HepG2 (cell line): ENCODE results near the gene GJA9. TPM values are rescaled to one million over a fixed set of nuclear protein-coding genes. Genes with fewer than 3 reads are reported as not detected.

Experiments used
- AGO2 ChIP-seq: fragments of 200-400 bp; formaldehyde crosslinking; optimal IDR thresholded peaks from 2 replicates; pipeline ENCODE3; 2017; ENCODE audit warnings: mild to moderate bottlenecking, low read depth, low read length, moderate library complexity
- ATF6 ChIP-seq: sonication (generic); formaldehyde crosslinking; conservative IDR thresholded peaks from 2 replicates; pipeline ENCODE4 v1.4.0; 2020; ENCODE audit warnings: missing genetic modification reagents
- BRD4 ChIP-seq: sonication (generic); formaldehyde crosslinking; IDR thresholded peaks from 2 replicates; pipeline ENCODE4 v1.4.0; 2020; ENCODE audit warnings: missing genetic modification reagents
- FIP1L1 ChIP-seq: fragments of 200-400 bp; formaldehyde crosslinking; IDR thresholded peaks from 2 replicates; pipeline ENCODE4 v1.6.1; 2018; ENCODE audit warnings: low read depth, mild to moderate bottlenecking, low read length, moderate library complexity, borderline replicate concordance; ENCODE audit not compliant: insufficient read depth
- MED13 ChIP-seq: sonication (generic); formaldehyde crosslinking; IDR thresholded peaks from 2 replicates; pipeline ENCODE4 v1.5.0; 2020; ENCODE audit warnings: missing genetic modification reagents
- SNAPC2 ChIP-seq: sonication (generic); formaldehyde crosslinking; IDR thresholded peaks from 2 replicates; pipeline ENCODE4 v1.8.1; 2022; ENCODE audit warnings: mild to moderate bottlenecking, missing genetic modification reagents
- ZHX2 ChIP-seq, 2 experiments: sonication (generic) in 1 of 2; formaldehyde crosslinking in 1 of 2; IDR thresholded peaks; 2 replicates each; pipeline versions ENCODE4 v1.6.1 to v1.9.0; 2014 to 2022; ENCODE audit warnings: antibody characterized with exemption in 1 of 2, borderline replicate concordance in 1 of 2, inconsistent platforms in 1 of 2, low read depth in 1 of 2, missing genetic modification reagents in 1 of 2
- polyA plus RNA-seq, 8 experiments: library from polyadenylated mRNA; depleted of rRNA in 3 of 8; stranded (reverse) in 7 of 8; unstranded in 1 of 8; fragments of >200 nt; fragmentation: Illumina TruSeq in 4 of 8; extraction: Trizol in 4 of 8; gene quantifications; 2 replicates each; pipeline versions ENCODE4 v1.2.1 to v1.2.3, GENCODE V29; 2011 to 2016; ENCODE audit warnings: low read depth in 4 of 8, missing spikeins in 1 of 8, mixed read lengths in 1 of 8; ENCODE audit not compliant: insufficient read depth in 1 of 8
- total RNA-seq, 5 experiments: library from RNA; depleted of rRNA; stranded (reverse); fragments of >200 nt; fragmentation: Illumina TruSeq; extraction: Trizol; gene quantifications; 2 replicates each; pipeline ENCODE4 v1.2.3, GENCODE V29; 2016; ENCODE audit warnings: low read depth in 1 of 5
- TF ChIP-seq, protein P1 (sequence below): sonication (generic); formaldehyde crosslinking; IDR thresholded peaks from 2 replicates; pipeline ENCODE4 v1.5.1; 2020; ENCODE audit warnings: missing genetic modification reagents, mild to moderate bottlenecking, borderline replicate concordance
- TF ChIP-seq, protein P2 (sequence below): sonication (generic); formaldehyde crosslinking; IDR thresholded peaks from 2 replicates; pipeline ENCODE4 v1.4.0; 2020; ENCODE audit warnings: missing genetic modification reagents

GJA9 gene
- total and polyA plus RNA-seq, 2 of the 13 experiments (the other 11 are each of a cell fraction or from before 2014, with no cell fraction given) = 0.08 to 0.13 TPM

DNA sequence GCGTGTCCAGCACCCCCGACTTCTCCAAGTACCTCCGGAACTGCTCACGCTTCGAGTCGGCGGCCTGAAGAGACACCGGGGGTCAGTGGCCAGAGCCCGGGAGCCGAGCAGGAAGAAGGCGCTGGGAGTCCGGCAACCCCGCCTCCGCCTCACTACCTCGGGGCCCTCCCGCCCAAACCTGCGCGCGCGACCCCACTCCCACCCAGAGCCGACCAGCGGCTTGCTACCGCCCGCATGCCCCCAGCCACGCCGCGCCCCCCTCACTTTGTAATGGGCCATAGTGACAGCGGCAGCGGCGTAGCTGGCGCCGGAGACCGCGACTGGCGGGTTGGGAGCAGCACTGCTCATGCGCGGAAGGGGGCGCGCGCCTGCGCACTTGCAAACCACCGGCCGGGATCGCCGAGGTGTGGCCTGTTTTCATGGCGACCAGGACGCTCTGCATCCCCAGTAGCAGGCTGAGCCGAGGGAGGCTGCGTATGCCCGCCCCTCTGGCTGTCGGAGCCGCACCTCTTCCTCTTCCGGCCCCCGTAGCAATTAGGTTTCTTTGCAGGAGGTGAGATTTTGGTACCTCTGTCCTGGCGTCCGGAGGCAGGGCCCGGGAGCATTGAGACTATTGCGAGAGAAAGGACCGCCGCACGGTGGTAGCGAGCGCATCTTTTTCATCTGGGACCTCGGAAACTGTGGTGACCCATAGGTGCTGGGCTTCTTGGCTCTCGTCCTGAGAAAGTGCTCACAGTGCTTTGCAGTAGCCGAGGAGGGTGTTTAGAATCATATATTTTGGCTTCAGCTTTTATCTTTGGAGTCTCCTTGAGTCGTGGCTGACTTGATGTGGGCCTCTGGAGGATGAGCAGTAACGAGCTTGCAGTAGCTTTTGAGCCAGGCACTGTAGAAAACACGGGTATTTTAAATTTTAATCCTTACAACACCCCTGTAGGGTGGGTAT is 8.1 kb downstream of the GJA9 start, which contains the start of gene MYCBP (continued):
- no peak for TF ChIP-seq ZHX2 (IDR thresholded peaks at IDR 0.05; ENCODE audit: low read depth)
- TF ChIP-seq ZHX2 (CRISPR knock-in tag; IDR thresholded peaks at IDR 0.05; ENCODE audit: borderline replicate concordance) = peak; percentile 44; the same call in 1 of the 2 replicates
- TF ChIP-seq, protein P1, sequence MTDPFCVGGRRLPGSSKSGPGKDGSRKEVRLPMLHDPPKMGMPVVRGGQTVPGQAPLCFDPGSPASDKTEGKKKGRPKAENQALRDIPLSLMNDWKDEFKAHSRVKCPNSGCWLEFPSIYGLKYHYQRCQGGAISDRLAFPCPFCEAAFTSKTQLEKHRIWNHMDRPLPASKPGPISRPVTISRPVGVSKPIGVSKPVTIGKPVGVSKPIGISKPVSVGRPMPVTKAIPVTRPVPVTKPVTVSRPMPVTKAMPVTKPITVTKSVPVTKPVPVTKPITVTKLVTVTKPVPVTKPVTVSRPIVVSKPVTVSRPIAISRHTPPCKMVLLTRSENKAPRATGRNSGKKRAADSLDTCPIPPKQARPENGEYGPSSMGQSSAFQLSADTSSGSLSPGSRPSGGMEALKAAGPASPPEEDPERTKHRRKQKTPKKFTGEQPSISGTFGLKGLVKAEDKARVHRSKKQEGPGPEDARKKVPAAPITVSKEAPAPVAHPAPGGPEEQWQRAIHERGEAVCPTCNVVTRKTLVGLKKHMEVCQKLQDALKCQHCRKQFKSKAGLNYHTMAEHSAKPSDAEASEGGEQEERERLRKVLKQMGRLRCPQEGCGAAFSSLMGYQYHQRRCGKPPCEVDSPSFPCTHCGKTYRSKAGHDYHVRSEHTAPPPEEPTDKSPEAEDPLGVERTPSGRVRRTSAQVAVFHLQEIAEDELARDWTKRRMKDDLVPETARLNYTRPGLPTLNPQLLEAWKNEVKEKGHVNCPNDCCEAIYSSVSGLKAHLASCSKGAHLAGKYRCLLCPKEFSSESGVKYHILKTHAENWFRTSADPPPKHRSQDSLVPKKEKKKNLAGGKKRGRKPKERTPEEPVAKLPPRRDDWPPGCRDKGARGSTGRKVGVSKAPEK = no peak
- TF ChIP-seq MED13 (CRISPR knock-in tag) = no peak
- 0 out of 2 replicates have a peak, but pooled peaks have one; percentile 27 for TF ChIP-seq ATF6 (CRISPR knock-in tag)
- TF ChIP-seq SNAPC2 = no peak
- TF ChIP-seq FIP1L1 = 0 out of 2 replicates have a peak, but pooled peaks have one; percentile 51
- peak; percentile 96 for TF ChIP-seq AGO2
- TF ChIP-seq, protein P2, sequence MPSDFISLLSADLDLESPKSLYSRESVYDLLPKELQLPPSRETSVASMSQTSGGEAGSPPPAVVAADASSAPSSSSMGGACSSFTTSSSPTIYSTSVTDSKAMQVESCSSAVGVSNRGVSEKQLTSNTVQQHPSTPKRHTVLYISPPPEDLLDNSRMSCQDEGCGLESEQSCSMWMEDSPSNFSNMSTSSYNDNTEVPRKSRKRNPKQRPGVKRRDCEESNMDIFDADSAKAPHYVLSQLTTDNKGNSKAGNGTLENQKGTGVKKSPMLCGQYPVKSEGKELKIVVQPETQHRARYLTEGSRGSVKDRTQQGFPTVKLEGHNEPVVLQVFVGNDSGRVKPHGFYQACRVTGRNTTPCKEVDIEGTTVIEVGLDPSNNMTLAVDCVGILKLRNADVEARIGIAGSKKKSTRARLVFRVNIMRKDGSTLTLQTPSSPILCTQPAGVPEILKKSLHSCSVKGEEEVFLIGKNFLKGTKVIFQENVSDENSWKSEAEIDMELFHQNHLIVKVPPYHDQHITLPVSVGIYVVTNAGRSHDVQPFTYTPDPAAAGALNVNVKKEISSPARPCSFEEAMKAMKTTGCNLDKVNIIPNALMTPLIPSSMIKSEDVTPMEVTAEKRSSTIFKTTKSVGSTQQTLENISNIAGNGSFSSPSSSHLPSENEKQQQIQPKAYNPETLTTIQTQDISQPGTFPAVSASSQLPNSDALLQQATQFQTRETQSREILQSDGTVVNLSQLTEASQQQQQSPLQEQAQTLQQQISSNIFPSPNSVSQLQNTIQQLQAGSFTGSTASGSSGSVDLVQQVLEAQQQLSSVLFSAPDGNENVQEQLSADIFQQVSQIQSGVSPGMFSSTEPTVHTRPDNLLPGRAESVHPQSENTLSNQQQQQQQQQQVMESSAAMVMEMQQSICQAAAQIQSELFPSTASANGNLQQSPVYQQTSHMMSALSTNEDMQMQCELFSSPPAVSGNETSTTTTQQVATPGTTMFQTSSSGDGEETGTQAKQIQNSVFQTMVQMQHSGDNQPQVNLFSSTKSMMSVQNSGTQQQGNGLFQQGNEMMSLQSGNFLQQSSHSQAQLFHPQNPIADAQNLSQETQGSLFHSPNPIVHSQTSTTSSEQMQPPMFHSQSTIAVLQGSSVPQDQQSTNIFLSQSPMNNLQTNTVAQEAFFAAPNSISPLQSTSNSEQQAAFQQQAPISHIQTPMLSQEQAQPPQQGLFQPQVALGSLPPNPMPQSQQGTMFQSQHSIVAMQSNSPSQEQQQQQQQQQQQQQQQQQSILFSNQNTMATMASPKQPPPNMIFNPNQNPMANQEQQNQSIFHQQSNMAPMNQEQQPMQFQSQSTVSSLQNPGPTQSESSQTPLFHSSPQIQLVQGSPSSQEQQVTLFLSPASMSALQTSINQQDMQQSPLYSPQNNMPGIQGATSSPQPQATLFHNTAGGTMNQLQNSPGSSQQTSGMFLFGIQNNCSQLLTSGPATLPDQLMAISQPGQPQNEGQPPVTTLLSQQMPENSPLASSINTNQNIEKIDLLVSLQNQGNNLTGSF (CRISPR knock-in tag) = no peak; the same call in 1 of the 2 replicates
- TF ChIP-seq BRD4 (CRISPR knock-in tag) = no peak
